GM21576 (cell line): ENCODE measurements around the gene HOXD4.

Experiments used
- ATAC-seq: cut with Tn5 transposase; IDR thresholded peaks from one replicate; pipeline ENCODE4 v1.9.1; 2021; ENCODE audit warnings: mild to moderate bottlenecking, moderate library complexity; ENCODE audit not compliant: unreplicated experiment

Gene HOXD4

GRCh38 chr2:176187899-176188773, 36.8 kb downstream of the HOXD4 start, which contains the start of gene HOXD1:
HOXD1 (plus strand) TSS chr2:176188668; CDS start chr2:176188802, 134 bp downstream.
- no peak for ATAC-seq

GRCh38 chr2:176188774-176189680, 37.7 kb downstream of the HOXD4 start:
- ATAC-seq, result no peak

GRCh38 chr2:176189681-176190641, 38.6 kb downstream of the HOXD4 start:
- no peak for ATAC-seq

GRCh38 chr2:176192351-176192750, 41.0 kb downstream of the HOXD4 start:
- ATAC-seq, result no peak

GRCh38 chr2:176193048-176193447, 41.7 kb downstream of the HOXD4 start:
- no peak for ATAC-seq

GRCh38 chr2:176199902-176200301, 48.6 kb downstream of the HOXD4 start:
- no peak for ATAC-seq

GRCh38 chr2:176200971-176201370, 49.6 kb downstream of the HOXD4 start:
- no peak for ATAC-seq

GRCh38 chr2:176202491-176202890, 51.1 kb downstream of the HOXD4 start:
- ATAC-seq, result no peak
